ENCODE results near the gene PRKCSH.

PRKCSH gene

GRCh38 chr19:11495481-11495880, 60.0 kb downstream of the PRKCSH start:
- H3K4me3 ChIP-seq (ENCODE audit: low read length): no peak overlapping the region
- no peak for DNase-seq (ENCODE audit: low read depth)
- TF ChIP-seq CTCF (IDR thresholded peaks at IDR 0.05; ENCODE audit: insufficient read depth, low read depth, low read length, missing control alignments): no peak

- no peak for DNase-seq (ENCODE audit: low read depth)
- TF ChIP-seq CTCF (IDR thresholded peaks at IDR 0.05; ENCODE audit: insufficient read depth, low read depth, low read length, missing control alignments): no peak
- H3K4me3 ChIP-seq (ENCODE audit: low read length): no peak overlapping the region
These were observed 60.5 kb downstream of the PRKCSH start for GRCh38 chr19:11495885-11496284.

- peak; percentile 73 for TF ChIP-seq CTCF (IDR thresholded peaks at IDR 0.05; ENCODE audit: insufficient read depth, low read depth, low read length, missing control alignments)
- DNase-seq (ENCODE audit: low read depth): peak; percentile 91
- no peak overlapping the region for H3K4me3 ChIP-seq (ENCODE audit: low read length)
These were observed 61.1 kb downstream of the PRKCSH start for GRCh38 chr19:11496391-11497163.

GRCh38 chr19:11499220-11499726, 63.8 kb downstream of the PRKCSH start:
- H3K4me3 ChIP-seq (ENCODE audit: low read length): no peak overlapping the region
- TF ChIP-seq CTCF (IDR thresholded peaks at IDR 0.05; ENCODE audit: insufficient read depth, low read depth, low read length, missing control alignments): no peak
- no peak for DNase-seq (ENCODE audit: low read depth)

GRCh38 chr19:11499890-11500420, 64.5 kb downstream of the PRKCSH start:
- no peak overlapping the region for H3K4me3 ChIP-seq (ENCODE audit: low read length)
- no peak for TF ChIP-seq CTCF (IDR thresholded peaks at IDR 0.05; ENCODE audit: insufficient read depth, low read depth, low read length, missing control alignments)
- no peak for DNase-seq (ENCODE audit: low read depth)
